Retinal pigment epithelial cell (primary cell): Measurements from ENCODE around the gene ZSWIM1.

Experiments used
- DNase-seq: peaks from one replicate; pipeline ENCODE4 v3.0.0-alpha.2; 2010; ENCODE audit warnings: low read depth
- H3K4me3 ChIP-seq: 2 replicates; pipeline ENCODE4 v1.5.1; 2011; ENCODE audit warnings: mild to moderate bottlenecking, low read length, control low read depth, moderate library complexity
- CTCF ChIP-seq: conservative IDR thresholded peaks from 2 replicates; pipeline ENCODE4 v1.5.1; 2011; ENCODE audit warnings: low read depth, low read length, control low read depth, inconsistent platforms

Gene ZSWIM1

GRCh38 chr20:45848421-45848820 lies 32.6 kb upstream of the ZSWIM1 start:
- no peak for DNase-seq
- no peak for TF ChIP-seq CTCF
- H3K4me3 ChIP-seq = no peak overlapping the region

GRCh38 chr20:45848969-45849582 lies 32.0 kb upstream of the ZSWIM1 start:
- DNase-seq = no peak
- no peak overlapping the region for H3K4me3 ChIP-seq
- no peak for TF ChIP-seq CTCF

GRCh38 chr20:45850238-45850637 lies 30.8 kb upstream of the ZSWIM1 start:
- no peak for TF ChIP-seq CTCF
- no peak for DNase-seq
- no peak overlapping the region for H3K4me3 ChIP-seq

- DNase-seq = no peak
- H3K4me3 ChIP-seq = no peak overlapping the region
- TF ChIP-seq CTCF = no peak
These were observed 30.1 kb upstream of the ZSWIM1 start for GRCh38 chr20:45850926-45851325.

GRCh38 chr20:45851501-45851900 lies 29.5 kb upstream of the ZSWIM1 start:
- H3K4me3 ChIP-seq = no peak overlapping the region
- TF ChIP-seq CTCF = no peak
- no peak for DNase-seq

GRCh38 chr20:45852326-45852725 lies 28.7 kb upstream of the ZSWIM1 start:
- H3K4me3 ChIP-seq = no peak overlapping the region

More at GRCh38 chr20:45852326-45852725, 28.7 kb upstream of the ZSWIM1 start:
- DNase-seq = no peak
- no peak for TF ChIP-seq CTCF
